WTC11 (cell line): ENCODE measurements around the gene SLITRK3. TPM values are rescaled to one million over a fixed set of nuclear protein-coding genes. Genes with fewer than 3 reads are reported as not detected.

Experiments
- ATAC-seq: fragments of 200-7000 bp; cut with Tn5 transposase; 2 replicates; pipeline ENCODE4 v1.10.0; 2021; ENCODE audit warnings: mild to moderate bottlenecking, moderate library complexity
- CTCF ChIA-PET: fragments of 300-600 bp; sonication (Branson Sonifier 250); formaldehyde crosslinking; loops from one replicate; lab custom pipeline; 2021; ENCODE audit warnings: antibody characterized with exemption; lab: Charles Lee
- POLR2A ChIA-PET: fragments of 350-600 bp; sonication (Branson Sonifier 250); formaldehyde crosslinking; loops from one replicate; lab custom pipeline; 2021; ENCODE audit warnings: antibody characterized with exemption; lab: Charles Lee
- DNase-seq: peaks from one replicate; pipeline ENCODE4 v3.0.0; 2021; ENCODE audit warnings: low spot score
- H3K27ac Mint-ChIP-seq: 2 replicates; pipeline ENCODE4 v1.8.0; 2021; ENCODE audit warnings: mixed read lengths
- H3K27me3 Mint-ChIP-seq: 2 replicates; pipeline ENCODE4 v1.8.0; 2021; ENCODE audit warnings: low read depth, mild to moderate bottlenecking, moderate library complexity, mixed read lengths
- H3K36me3 Mint-ChIP-seq: 2 replicates; pipeline ENCODE4 v1.8.0; 2021; ENCODE audit warnings: mixed read lengths
- H3K4me1 Mint-ChIP-seq: 2 replicates; pipeline ENCODE4 v1.8.0; 2022; ENCODE audit warnings: mixed read lengths
- H3K4me3 Mint-ChIP-seq: 2 replicates; pipeline ENCODE4 v1.8.0; 2021; ENCODE audit warnings: mild to moderate bottlenecking, moderate library complexity, mixed read lengths
- H3K9me3 Mint-ChIP-seq: 2 replicates; pipeline ENCODE4 v1.8.0; 2021; ENCODE audit warnings: mixed read lengths
- ARID4B ChIP-seq: sonication (generic); formaldehyde crosslinking; IDR thresholded peaks from 2 replicates; pipeline ENCODE4 v1.8.0; 2023; ENCODE audit warnings: missing genetic modification reagents, mild to moderate bottlenecking, borderline replicate concordance
- ATF3 ChIP-seq: sonication (generic); formaldehyde crosslinking; conservative IDR thresholded peaks from 2 replicates; pipeline ENCODE4 v1.8.1; 2022; ENCODE audit warnings: mild to moderate bottlenecking, missing genetic modification reagents
- CBFB ChIP-seq: sonication (generic); formaldehyde crosslinking; IDR thresholded peaks from 2 replicates; pipeline ENCODE4 v1.8.1; 2022; ENCODE audit warnings: mild to moderate bottlenecking, low read depth, missing genetic modification reagents
- CREB1 ChIP-seq: sonication (generic); formaldehyde crosslinking; IDR thresholded peaks from 2 replicates; pipeline ENCODE4 v1.8.0; 2023; ENCODE audit warnings: mild to moderate bottlenecking, missing genetic modification reagents
- CREM ChIP-seq: sonication (generic); formaldehyde crosslinking; IDR thresholded peaks from 2 replicates; pipeline ENCODE4 v1.8.1; 2022; ENCODE audit warnings: mild to moderate bottlenecking, missing genetic modification reagents, moderate library complexity
- CTCF ChIP-seq: fragments of 200-600 bp; IDR thresholded peaks from 2 replicates; pipeline ENCODE4 v1.8.0; 2022; ENCODE audit warnings: antibody characterized with exemption
- ELF4 ChIP-seq: sonication (generic); formaldehyde crosslinking; IDR thresholded peaks from 2 replicates; pipeline ENCODE4 v1.8.1; 2022; ENCODE audit warnings: low read depth, mild to moderate bottlenecking, moderate library complexity, missing genetic modification reagents
- FOXJ3 ChIP-seq: sonication (generic); formaldehyde crosslinking; IDR thresholded peaks from 2 replicates; pipeline ENCODE4 v1.9.0; 2021; ENCODE audit warnings: missing genetic modification reagents, mild to moderate bottlenecking, borderline replicate concordance
- MAX ChIP-seq: sonication (generic); formaldehyde crosslinking; IDR thresholded peaks from 2 replicates; pipeline ENCODE4 v1.8.0; 2022; ENCODE audit warnings: mild to moderate bottlenecking, missing genetic modification reagents
- MLX ChIP-seq: sonication (generic); formaldehyde crosslinking; IDR thresholded peaks from 2 replicates; pipeline ENCODE4 v1.8.1; 2023; ENCODE audit warnings: mild to moderate bottlenecking, missing genetic modification reagents, moderate library complexity
- SMAD3 ChIP-seq: sonication (generic); formaldehyde crosslinking; IDR thresholded peaks from 2 replicates; pipeline ENCODE4 v1.8.0; 2022; ENCODE audit warnings: missing genetic modification reagents, mild to moderate bottlenecking, borderline replicate concordance
- SMAD4 ChIP-seq: sonication (generic); formaldehyde crosslinking; IDR thresholded peaks from 2 replicates; pipeline ENCODE4 v1.8.0; 2022; ENCODE audit warnings: mild to moderate bottlenecking, missing genetic modification reagents
- USF1 ChIP-seq: sonication (generic); formaldehyde crosslinking; IDR thresholded peaks from 2 replicates; pipeline ENCODE4 v1.8.0; 2022; ENCODE audit warnings: mild to moderate bottlenecking, missing genetic modification reagents
- USF2 ChIP-seq: sonication (generic); formaldehyde crosslinking; IDR thresholded peaks from 2 replicates; pipeline ENCODE4 v1.8.1; 2023; ENCODE audit warnings: mild to moderate bottlenecking, missing genetic modification reagents, moderate library complexity
- ZMAT4 ChIP-seq: fragments of 250-450 bp; sonication (Bioruptor Pico); IDR thresholded peaks from 2 replicates; pipeline ENCODE4 v1.9.0; 2021; ENCODE audit warnings: mild to moderate bottlenecking
- ZNF423 ChIP-seq: fragments of 250-450 bp; sonication (Bioruptor Pico); IDR thresholded peaks from 2 replicates; pipeline ENCODE4 v2.1.2; 2022; ENCODE audit warnings: mild to moderate bottlenecking, moderate library complexity
- total RNA-seq: library from RNA; stranded (reverse); gene quantifications from 3 replicates; pipeline ENCODE4 v1.2.3, GENCODE V29; 2021

The SLITRK3 gene
- total RNA-seq, 1 experiment from 2014 or later: 4.4 TPM

GRCh38 chr3:165188452-165188851 is 7.7 kb downstream of the SLITRK3 start:
- DNase-seq (no peak), ATAC-seq (no peak)
- H3K4me1 Mint-ChIP-seq: peaks cover 23% of the 10 kb centered on the region
- POLR2A ChIA-PET: no interaction called here
- no peak for TF ChIP-seq CREM (CRISPR knock-in tag)
- TF ChIP-seq CTCF: no peak
- no peak for TF ChIP-seq ZMAT4 (CRISPR knock-in tag)
- no peak overlapping the region for H3K4me3 Mint-ChIP-seq
- H3K27ac Mint-ChIP-seq: no peak overlapping the region
- peaks cover 2% of the 10 kb centered on the region for H3K27me3 Mint-ChIP-seq
- H3K36me3 Mint-ChIP-seq: peaks cover 11% of the 10 kb centered on the region
- no peaks in the 10 kb centered on the region; the same call in 1 of the 2 replicates for H3K9me3 Mint-ChIP-seq
- CTCF ChIA-PET: no interaction called here

GRCh38 chr3:165185707-165186327 is 10.4 kb downstream of the SLITRK3 start:
- no peaks in the 10 kb centered on the region for H3K27me3 Mint-ChIP-seq
- H3K4me3 Mint-ChIP-seq: no peak overlapping the region
- H3K9me3 Mint-ChIP-seq: no peaks in the 10 kb centered on the region; the same call in 1 of the 2 replicates
- peaks cover 11% of the 10 kb centered on the region for H3K36me3 Mint-ChIP-seq
- peak; percentile 99 for ATAC-seq
- CTCF ChIA-PET: no interaction called here
- H3K27ac Mint-ChIP-seq: no peak overlapping the region
- DNase-seq: peak; percentile 53
- H3K4me1 Mint-ChIP-seq: peaks cover 14% of the 10 kb centered on the region
- POLR2A ChIA-PET: no interaction called here
- TF ChIP-seq SMAD3 (CRISPR knock-in tag) (no peak), USF2 (CRISPR knock-in tag) (no peak), CBFB (CRISPR knock-in tag) (no peak), ARID4B (CRISPR knock-in tag) (no peak), CREB1 (no peak), ELF4 (no peak), ATF3 (CRISPR knock-in tag) (no peak), CTCF (peak; percentile 78)

GRCh38 chr3:165181556-165181955 is 14.6 kb downstream of the SLITRK3 start:
- H3K4me3 Mint-ChIP-seq: no peak overlapping the region
- no peaks in the 10 kb centered on the region for H3K36me3 Mint-ChIP-seq
- H3K27me3 Mint-ChIP-seq: no peaks in the 10 kb centered on the region
- ATAC-seq (no peak), DNase-seq (no peak)
- POLR2A ChIA-PET: no interaction called here
- CTCF ChIA-PET: no interaction called here
- no peak overlapping the region for H3K27ac Mint-ChIP-seq
- TF ChIP-seq MLX (CRISPR knock-in tag) (no peak), CREB1 (no peak), USF1 (CRISPR knock-in tag) (no peak), SMAD4 (CRISPR knock-in tag) (no peak), ZNF423 (CRISPR knock-in tag) (no peak), CREM (CRISPR knock-in tag) (no peak), MAX (CRISPR knock-in tag) (no peak), FOXJ3 (no peak)
- H3K9me3 Mint-ChIP-seq: no peaks in the 10 kb centered on the region
- peaks cover 4% of the 10 kb centered on the region for H3K4me1 Mint-ChIP-seq
